C4-2B (cell line): ENCODE results near the gene ATP6AP1.

Source experiments
- H3K27ac ChIP-seq: fragments of 450-650 bp; 2 replicates; pipeline ENCODE4 v1.5.1; 2017
- ZFX ChIP-seq: fragments of 450-650 bp; IDR thresholded peaks from 2 replicates; pipeline ENCODE4 v1.6.1; 2017
- TF ChIP-seq, protein P1 (sequence below): fragments of 450-650 bp; conservative IDR thresholded peaks from 2 replicates; pipeline ENCODE4 v1.5.1; 2017; ENCODE audit warnings: mild to moderate bottlenecking

Gene ATP6AP1

DNA sequence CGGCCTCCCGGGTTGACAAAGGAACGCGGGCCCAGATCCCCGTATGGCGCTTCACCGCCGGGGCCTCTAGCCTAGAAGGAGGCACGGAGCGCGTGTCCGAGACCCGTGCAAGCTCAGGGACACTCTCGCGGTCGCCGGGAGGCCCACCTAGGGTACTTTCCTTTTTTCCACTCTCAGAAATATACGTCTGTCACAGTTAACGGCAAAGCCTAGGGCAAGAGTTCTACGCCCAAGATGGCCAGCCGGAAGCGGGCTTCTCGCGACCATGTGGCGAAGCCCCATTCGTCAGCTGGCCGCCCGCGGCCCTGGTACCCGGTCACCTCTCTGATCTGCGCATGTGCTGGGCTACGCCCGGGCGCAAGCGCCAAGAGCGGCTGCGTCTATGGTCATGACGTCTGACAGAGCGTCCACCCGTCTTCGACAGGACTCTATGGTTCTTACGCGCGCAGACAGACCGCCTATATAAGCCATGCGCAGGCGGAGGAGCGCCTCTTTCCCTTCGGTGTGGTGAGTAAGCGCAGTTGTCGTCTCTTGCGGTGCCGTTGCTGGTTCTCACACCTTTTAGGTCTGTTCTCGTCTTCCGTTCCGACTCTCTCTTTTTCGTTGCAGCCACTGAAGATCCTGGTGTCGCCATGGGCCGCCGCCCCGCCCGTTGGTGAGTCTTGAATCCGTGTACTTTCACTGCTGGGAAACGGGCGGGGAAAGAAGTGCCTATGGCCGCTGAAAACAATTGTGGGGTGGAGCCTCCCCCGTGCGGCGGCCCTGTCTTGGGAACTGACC, 30.4 kb upstream of the ATP6AP1 start, which contains the start of gene RPL10:
TSS of gene RPL10 (plus strand) at position 490 of the 780 bp plus-strand sequence. CDS start at position 633, 143 bp downstream.
- TF ChIP-seq, protein P1, sequence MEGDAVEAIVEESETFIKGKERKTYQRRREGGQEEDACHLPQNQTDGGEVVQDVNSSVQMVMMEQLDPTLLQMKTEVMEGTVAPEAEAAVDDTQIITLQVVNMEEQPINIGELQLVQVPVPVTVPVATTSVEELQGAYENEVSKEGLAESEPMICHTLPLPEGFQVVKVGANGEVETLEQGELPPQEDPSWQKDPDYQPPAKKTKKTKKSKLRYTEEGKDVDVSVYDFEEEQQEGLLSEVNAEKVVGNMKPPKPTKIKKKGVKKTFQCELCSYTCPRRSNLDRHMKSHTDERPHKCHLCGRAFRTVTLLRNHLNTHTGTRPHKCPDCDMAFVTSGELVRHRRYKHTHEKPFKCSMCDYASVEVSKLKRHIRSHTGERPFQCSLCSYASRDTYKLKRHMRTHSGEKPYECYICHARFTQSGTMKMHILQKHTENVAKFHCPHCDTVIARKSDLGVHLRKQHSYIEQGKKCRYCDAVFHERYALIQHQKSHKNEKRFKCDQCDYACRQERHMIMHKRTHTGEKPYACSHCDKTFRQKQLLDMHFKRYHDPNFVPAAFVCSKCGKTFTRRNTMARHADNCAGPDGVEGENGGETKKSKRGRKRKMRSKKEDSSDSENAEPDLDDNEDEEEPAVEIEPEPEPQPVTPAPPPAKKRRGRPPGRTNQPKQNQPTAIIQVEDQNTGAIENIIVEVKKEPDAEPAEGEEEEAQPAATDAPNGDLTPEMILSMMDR, result no peak
- TF ChIP-seq ZFX, result peak; percentile 56
- H3K27ac ChIP-seq, result peak within 1 kb of the TSS; percentile 97

DNA sequence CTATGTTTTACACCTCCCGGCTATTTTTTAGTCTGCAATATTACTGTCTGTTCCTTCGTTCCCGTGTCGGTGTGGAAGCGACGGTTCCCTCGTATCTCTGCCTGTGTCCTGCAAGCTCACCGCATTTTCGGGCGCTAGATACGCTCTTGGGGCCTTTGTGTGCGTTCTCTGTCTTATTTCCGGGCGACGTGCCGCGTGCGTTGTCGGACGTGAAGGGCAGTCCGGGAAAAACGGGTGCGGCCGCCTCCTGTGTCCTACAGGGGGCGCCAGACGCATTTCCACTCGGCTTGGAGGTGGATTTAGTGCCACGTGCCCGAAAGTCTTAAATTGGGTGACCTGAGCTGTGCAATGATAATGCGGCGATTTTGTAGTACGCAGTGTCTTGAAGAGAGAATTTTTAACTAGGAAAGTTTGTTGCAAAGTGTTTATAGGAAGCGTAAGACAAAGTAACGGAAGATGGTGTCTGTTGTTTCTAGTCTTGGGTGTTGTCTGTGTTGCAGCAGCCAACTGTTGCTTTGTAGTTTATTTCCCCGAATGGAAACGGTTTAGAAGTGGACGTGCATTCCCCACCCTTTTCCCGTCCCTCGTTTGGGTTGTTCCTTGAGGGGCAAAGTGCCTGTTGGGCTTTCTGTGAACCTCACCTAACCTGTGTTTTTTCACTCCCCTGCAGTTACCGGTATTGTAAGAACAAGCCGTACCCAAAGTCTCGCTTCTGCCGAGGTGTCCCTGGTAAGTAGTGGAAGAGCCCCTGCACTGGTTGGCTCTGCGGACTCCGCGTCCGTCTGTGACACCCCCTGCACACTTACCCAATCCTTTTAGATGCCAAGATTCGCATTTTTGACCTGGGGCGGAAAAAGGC, 29.6 kb upstream of the ATP6AP1 start:
- peak overlapping the region; percentile 97 for H3K27ac ChIP-seq

DNA sequence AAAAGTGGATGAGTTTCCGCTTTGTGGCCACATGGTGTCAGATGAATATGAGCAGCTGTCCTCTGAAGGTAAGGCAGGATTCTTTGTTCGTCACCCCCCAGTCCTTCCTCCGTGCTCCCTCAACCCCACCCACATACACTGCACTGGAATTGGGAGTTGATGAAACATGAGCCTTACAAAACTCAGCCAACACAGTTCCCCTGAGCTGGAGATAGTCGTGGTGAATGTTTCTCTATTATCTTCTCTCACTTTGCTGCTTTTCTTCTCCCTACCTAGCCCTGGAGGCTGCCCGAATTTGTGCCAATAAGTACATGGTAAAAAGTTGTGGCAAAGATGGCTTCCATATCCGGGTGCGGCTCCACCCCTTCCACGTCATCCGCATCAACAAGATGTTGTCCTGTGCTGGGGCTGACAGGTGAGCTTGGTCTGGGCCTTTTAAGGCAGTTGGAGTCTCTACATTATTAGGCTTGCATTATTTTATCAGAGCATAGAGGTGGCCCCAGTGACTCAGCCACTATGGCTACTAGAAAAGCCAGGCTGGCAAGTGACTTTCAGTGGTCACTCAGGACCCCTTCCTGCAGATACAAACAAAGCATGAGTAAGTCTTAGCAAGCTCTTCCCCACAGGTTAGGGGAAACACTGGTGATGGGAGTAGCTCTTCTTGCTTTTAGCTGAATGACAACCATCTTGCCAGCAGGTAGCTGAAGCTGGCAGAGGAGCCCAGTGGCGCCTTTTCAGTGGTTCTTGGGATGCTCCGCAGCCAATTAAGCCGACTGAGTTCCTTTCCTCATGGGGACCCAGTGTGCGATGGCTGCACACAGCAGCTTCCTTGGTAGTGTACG, 28.7 kb upstream of the ATP6AP1 start:
- peak overlapping the region; percentile 97 for H3K27ac ChIP-seq
- no peak for TF ChIP-seq ZFX
- TF ChIP-seq, protein P1, result no peak

More for the DNA sequence above, 29.6 kb upstream of the ATP6AP1 start:
- TF ChIP-seq, protein P1, result peak; percentile 86
- TF ChIP-seq ZFX, result no peak

DNA sequence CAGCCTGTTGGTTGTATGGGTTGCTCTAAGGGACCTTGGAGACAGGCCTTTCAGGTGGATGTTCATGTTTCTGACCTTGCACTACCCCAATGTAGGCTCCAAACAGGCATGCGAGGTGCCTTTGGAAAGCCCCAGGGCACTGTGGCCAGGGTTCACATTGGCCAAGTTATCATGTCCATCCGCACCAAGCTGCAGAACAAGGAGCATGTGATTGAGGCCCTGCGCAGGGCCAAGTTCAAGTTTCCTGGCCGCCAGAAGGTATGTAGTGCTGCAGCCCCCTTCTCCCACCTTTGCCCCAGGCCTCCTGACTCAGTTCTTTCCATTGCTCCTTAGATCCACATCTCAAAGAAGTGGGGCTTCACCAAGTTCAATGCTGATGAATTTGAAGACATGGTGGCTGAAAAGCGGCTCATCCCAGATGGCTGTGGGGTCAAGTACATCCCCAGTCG, 28.1 kb upstream of the ATP6AP1 start:
- H3K27ac ChIP-seq, result peak overlapping the region; percentile 97

DNA sequence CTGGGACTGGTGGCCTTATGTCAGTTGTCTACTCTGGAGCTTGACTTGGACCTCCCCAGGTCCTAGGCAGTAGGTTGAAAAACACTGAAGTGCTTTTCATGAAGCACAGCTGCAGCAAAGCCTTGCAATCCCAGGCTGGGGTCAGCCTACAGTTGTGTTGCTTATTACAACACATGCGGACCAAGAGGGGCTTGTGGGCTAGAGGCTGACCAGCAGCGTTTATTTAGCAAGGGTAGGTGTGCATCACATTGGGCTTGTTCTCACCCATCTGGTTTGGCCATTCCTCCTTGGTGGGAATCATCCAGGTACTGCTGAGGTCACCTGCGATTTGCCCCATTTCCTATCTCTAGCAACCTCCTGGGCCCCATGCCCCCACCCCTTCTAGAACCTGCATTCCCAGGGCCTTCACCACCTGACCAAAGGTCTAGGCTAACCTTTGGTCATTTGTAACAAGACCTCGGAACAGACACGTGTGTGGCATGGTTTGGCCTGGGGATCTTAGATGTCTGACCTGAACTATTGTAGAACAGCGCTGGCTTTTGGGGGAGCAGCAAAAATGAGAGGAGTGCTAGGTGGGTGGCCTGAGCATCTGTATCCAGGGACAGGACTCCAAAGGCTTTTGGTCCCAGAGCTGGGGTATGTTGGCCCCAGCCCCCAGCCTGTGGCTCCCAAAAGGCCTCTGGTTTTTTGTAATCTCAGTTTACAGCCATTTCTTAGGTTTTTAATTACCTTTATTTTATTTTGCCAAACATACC, 27.3 kb upstream of the ATP6AP1 start:
- TF ChIP-seq, protein P1, result no peak
- TF ChIP-seq ZFX, result no peak
- H3K27ac ChIP-seq, result peak overlapping the region; percentile 97

DNA sequence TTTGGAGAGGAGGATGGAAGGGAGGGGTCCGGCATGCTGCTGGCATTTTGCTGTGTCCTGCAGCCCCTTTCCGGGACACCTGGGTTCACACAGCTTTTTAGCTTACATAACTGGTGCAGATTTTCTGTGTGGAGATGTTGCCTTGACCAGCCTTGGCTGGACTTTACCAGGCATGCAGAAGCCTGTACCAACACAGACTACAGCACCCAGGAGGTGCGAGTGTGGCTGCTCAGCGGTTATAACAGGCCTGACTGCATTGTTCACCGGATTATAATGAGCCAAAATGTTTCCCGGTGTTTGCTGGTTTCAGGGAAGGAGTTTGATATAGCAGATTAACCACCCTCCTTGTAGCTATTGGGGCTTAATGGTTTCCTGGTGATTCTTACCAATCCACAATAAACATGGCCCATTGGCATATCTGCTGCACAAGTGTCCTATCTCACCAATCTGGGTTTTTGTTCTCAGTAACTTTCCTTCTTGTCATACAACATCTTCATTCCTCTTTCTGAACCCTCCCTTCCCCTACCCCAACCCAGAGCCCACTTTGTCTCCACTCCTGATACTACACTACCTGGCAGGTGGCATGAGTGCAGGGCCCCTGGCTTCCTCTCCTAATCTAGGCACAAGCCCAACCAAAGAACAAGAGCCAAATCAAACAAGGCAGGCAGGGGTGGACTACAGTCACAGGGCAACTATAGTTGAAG, 26.4 kb upstream of the ATP6AP1 start:
- H3K27ac ChIP-seq, result peak overlapping the region; percentile 97
- TF ChIP-seq ZFX, result no peak
- TF ChIP-seq, protein P1, result no peak
